ENCODE measurements around the gene TRMT10B. TPM values are rescaled to one million over a fixed set of nuclear protein-coding genes. Genes with fewer than 3 reads are reported as not detected.

TRMT10B gene
- total RNA-seq, 1 experiment from 2014 or later, result 5.2 TPM

DNA sequence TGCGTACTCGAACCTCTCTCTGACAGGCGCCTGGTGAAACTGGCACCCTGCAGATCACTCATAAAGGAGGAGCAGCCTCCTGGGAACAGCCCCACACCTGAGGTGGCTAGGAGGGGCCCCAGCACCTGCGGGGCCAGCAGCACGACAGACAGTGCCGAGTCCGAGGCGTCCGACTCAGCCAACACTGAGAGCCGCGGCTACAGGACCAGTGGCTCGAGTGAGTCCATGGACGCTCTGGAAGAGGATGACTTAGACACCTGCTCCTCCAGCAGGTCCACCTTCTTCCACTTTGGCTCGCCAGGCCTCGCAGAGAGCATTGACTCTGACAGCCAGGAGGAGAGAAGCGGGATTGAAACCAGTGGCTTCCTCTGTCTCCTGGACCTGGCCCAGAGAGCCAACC lies 13.5 kb upstream of the TRMT10B start:
- H3K4me3 ChIP-seq, result no peak overlapping the region
- BruUV-seq (replicated peaks), result no TSS peak
- H3K4me2 ChIP-seq, result no peak overlapping the region
- H3K4me1 ChIP-seq (replicated peaks; ENCODE audit: insufficient read depth), result no peaks in the 10 kb centered on the region
- TF ChIP-seq, protein P1, sequence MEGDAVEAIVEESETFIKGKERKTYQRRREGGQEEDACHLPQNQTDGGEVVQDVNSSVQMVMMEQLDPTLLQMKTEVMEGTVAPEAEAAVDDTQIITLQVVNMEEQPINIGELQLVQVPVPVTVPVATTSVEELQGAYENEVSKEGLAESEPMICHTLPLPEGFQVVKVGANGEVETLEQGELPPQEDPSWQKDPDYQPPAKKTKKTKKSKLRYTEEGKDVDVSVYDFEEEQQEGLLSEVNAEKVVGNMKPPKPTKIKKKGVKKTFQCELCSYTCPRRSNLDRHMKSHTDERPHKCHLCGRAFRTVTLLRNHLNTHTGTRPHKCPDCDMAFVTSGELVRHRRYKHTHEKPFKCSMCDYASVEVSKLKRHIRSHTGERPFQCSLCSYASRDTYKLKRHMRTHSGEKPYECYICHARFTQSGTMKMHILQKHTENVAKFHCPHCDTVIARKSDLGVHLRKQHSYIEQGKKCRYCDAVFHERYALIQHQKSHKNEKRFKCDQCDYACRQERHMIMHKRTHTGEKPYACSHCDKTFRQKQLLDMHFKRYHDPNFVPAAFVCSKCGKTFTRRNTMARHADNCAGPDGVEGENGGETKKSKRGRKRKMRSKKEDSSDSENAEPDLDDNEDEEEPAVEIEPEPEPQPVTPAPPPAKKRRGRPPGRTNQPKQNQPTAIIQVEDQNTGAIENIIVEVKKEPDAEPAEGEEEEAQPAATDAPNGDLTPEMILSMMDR (conservative IDR thresholded peaks at IDR 0.05), result no peak
- no peak for TF ChIP-seq EZH2 (IDR thresholded peaks at IDR 0.05; ENCODE audit: low read depth)
- H3K27me3 ChIP-seq (ENCODE audit: insufficient read depth, low read depth), result peaks cover 2% of the 10 kb centered on the region; the same call in 1 of the 2 replicates
- H4K20me1 ChIP-seq (ENCODE audit: insufficient read depth), result no peaks in the 10 kb centered on the region
- no peaks in the 10 kb centered on the region for H3K9me2 ChIP-seq (ENCODE audit: insufficient read depth)
- no peaks in the 10 kb centered on the region for H3K79me2 ChIP-seq (ENCODE audit: low read depth)
- H3K36me3 ChIP-seq (ENCODE audit: low read depth), result no peaks in the 10 kb centered on the region
- CTCF ChIA-PET, result no interaction called here
- no peak overlapping the region for H2AFZ ChIP-seq
- H3F3A ChIP-seq (ENCODE audit: insufficient read depth, low read depth), result no peaks in the 10 kb centered on the region
- POLR2A ChIA-PET (ENCODE audit: unreplicated experiment), result interaction anchor here (0.6 kb wide), 1 partner anchor 153 kb away, joined by 8 read pairs; no protein-coding TSS in a partner anchor
- no peak for DNase-seq
- intact Hi-C loops (cut with micrococcal nuclease; ENCODE audit: unreplicated experiment), result loop anchor here (10.0 kb wide), 1 partner anchor 155 kb away; no protein-coding TSS in a partner anchor
- H3K9me3 ChIP-seq (ENCODE audit: insufficient read depth, low read depth), result no peaks in the 10 kb centered on the region
- H3K27ac ChIP-seq, result no peak overlapping the region

DNA sequence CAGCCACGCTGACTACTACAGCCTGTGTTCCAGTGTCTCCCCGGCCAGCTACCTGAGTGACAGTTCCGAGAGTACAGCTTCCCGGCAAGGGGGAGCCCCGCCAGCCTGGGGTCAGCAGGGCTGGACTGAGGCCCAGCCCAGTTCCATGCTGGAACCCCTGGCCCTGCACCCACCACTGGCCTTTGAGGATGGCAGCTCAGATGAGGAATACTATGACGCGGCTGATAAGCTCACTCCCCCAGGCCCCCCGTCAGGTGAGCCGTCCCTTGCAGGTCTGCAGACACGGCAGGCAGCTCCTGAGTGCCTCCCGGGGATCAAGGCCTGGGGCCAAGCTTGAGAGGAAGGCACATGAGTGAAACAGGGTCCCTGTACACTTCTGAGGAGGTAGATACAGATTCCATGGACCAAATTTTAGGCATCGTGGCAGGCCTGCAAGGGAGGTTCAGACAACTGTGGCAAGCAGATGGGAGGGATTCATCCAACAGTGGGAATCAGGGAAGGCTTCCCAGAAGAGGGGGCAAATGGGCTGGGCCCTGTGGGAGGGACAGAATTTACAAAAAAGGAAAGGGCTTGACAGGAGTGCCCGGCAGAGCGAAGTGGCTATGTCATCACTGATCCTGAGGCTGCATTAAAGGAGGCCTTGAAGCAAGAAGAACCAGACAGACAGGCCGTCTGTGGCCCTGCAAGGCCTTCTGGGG lies 12.8 kb upstream of the TRMT10B start:
- Histone ChIP-seq H3K27ac (no peak overlapping the region), H3K4me2 (no peak overlapping the region), H3K79me2 (ENCODE audit: low read depth) (no peaks in the 10 kb centered on the region), H3K27me3 (ENCODE audit: insufficient read depth, low read depth) (no peaks in the 10 kb centered on the region), H3K9me2 (ENCODE audit: insufficient read depth) (no peaks in the 10 kb centered on the region), H3K9me3 (ENCODE audit: insufficient read depth, low read depth) (no peaks in the 10 kb centered on the region), H2AFZ (no peak overlapping the region), H3K4me1 (replicated peaks; ENCODE audit: insufficient read depth) (no peaks in the 10 kb centered on the region), H3F3A (ENCODE audit: insufficient read depth, low read depth) (no peaks in the 10 kb centered on the region), H4K20me1 (ENCODE audit: insufficient read depth) (no peaks in the 10 kb centered on the region), H3K36me3 (ENCODE audit: low read depth) (no peaks in the 10 kb centered on the region), H3K4me3 (no peak overlapping the region)
- no peak for TF ChIP-seq EZH2 (IDR thresholded peaks at IDR 0.05; ENCODE audit: low read depth)
- intact Hi-C loops (cut with micrococcal nuclease; ENCODE audit: unreplicated experiment), result loop anchor here (10.0 kb wide), 1 partner anchor 156 kb away; no protein-coding TSS in a partner anchor
- POLR2A ChIA-PET (ENCODE audit: unreplicated experiment), result no interaction called here
- no peak for DNase-seq
- CTCF ChIA-PET, result no interaction called here
- no TSS peak for BruUV-seq (replicated peaks)

DNA sequence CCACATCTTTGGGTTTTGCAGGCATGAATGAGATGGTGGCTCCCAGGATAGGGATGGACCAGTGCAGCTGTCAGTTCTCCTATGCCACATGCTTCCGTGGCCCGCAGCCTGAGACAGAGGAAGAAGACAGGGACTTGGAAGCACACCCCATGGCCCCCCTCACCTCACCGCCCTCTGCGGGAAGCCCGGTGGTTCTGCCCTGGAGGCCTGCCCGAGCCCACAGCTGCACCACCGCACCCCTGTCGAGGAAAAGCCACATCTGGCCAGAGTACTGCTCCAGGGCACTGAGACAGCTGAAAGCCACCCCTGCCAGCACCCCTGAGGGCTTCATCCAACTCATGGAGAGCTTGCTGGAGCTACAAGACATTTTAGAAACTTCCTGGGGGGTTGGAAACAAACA lies 7.6 kb upstream of the TRMT10B start:
- no peak for DNase-seq
- Histone ChIP-seq H3K27ac (no peak overlapping the region), H2AFZ (no peak overlapping the region), H3K4me2 (no peak overlapping the region), H4K20me1 (ENCODE audit: insufficient read depth) (no peaks in the 10 kb centered on the region), H3K4me3 (no peak overlapping the region), H3F3A (ENCODE audit: insufficient read depth, low read depth) (no peaks in the 10 kb centered on the region), H3K79me2 (ENCODE audit: low read depth) (no peaks in the 10 kb centered on the region), H3K4me1 (replicated peaks; ENCODE audit: insufficient read depth) (no peaks in the 10 kb centered on the region), H3K9me2 (ENCODE audit: insufficient read depth) (no peaks in the 10 kb centered on the region), H3K9me3 (ENCODE audit: insufficient read depth, low read depth) (no peaks in the 10 kb centered on the region), H3K36me3 (ENCODE audit: low read depth) (no peaks in the 10 kb centered on the region), H3K27me3 (ENCODE audit: insufficient read depth, low read depth) (no peaks in the 10 kb centered on the region)
- no TSS peak for BruUV-seq (replicated peaks)
- POLR2A ChIA-PET (ENCODE audit: unreplicated experiment), result no interaction called here
- intact Hi-C loops (cut with micrococcal nuclease; ENCODE audit: unreplicated experiment), result loop anchor here (5.0 to 10.0 kb wide), 4 partner anchors 121 to 616 kb away; partner anchors contain the start of gene SLC25A51
- TF ChIP-seq EZH2 (IDR thresholded peaks at IDR 0.05; ENCODE audit: low read depth), result no peak
- TF ChIP-seq, protein P1 (conservative IDR thresholded peaks at IDR 0.05), result no peak
- CTCF ChIA-PET, result no interaction called here
